GM12878 (cell line): ENCODE measurements around the gene SLC25A39. TPM values are rescaled to one million over a fixed set of nuclear protein-coding genes. Genes with fewer than 3 reads are reported as not detected.

Source experiments
- ATAC-seq: fragments of 200-7000 bp; cut with Tn5 transposase; 3 replicates; pipeline ENCODE4 v1.9.1; 2020; ENCODE audit warnings: mild to moderate bottlenecking, moderate library complexity
- BruUV-seq: library from RNA; stranded (reverse); fragments of 400-500 nt; replicated peaks from 2 replicates; lab custom pipeline; 2021; lab: Mats Ljungman, UMichigan
- CTCF ChIA-PET: fragments of 300-600 bp; sonication (Branson Sonifier 250); formaldehyde crosslinking; extraction: SDS; loops from one replicate; lab custom pipeline; 2021; ENCODE audit warnings: inconsistent platforms; lab: Yijun Ruan, JAX
- POLR2A ChIA-PET: fragments of 350-600 bp; formaldehyde crosslinking; extraction: SDS; loops from one replicate; lab custom pipeline; 2021; ENCODE audit warnings: inconsistent platforms; lab: Charles Lee
- RAD21 ChIA-PET: fragments of 300-600 bp; sonication (Branson Sonifier 250); formaldehyde crosslinking; loops from one replicate; lab custom pipeline; 2023; ENCODE audit warnings: antibody characterized with exemption; ENCODE audit not compliant: unreplicated experiment; lab: Charles Lee
- SMC1A ChIA-PET: fragments of 300-600 bp; sonication (Branson Sonifier 250); formaldehyde crosslinking; loops from one replicate; lab custom pipeline; 2023; ENCODE audit not compliant: unreplicated experiment, uncharacterized antibody; lab: Charles Lee
- DNase-seq: peaks from one replicate; pipeline ENCODE4 v3.0.0-alpha.2; 2011; ENCODE audit warnings: low read depth, low spot score
- FAIRE-seq: peaks from 3 replicates; lab custom pipeline; 2011; peaks lifted over from hg19 to GRCh38; lab: Jason Lieb, UNC
- H2AFZ ChIP-seq: 2 replicates; pipeline ENCODE4 v1.6.0; 2011; ENCODE audit warnings: low read depth, low read length, control low read depth; ENCODE audit not compliant: control insufficient read depth
- H3K27ac ChIP-seq: 2 replicates; pipeline ENCODE4 v1.5.1; 2011; ENCODE audit warnings: control low read depth; ENCODE audit not compliant: control insufficient read depth, insufficient read depth
- H3K27me3 ChIP-seq, 2 experiments: replicated peaks in 1 of 2; 2 replicates each; pipeline versions ENCODE4 v1.6.0 to v1.6.1; 2011; ENCODE audit warnings: low read length in 1 of 2; ENCODE audit not compliant: control insufficient read depth in 2 of 2, insufficient read depth in 2 of 2
- H3K36me3 ChIP-seq, 2 experiments: 2 replicates each; pipeline ENCODE4 v1.5.1; 2011; ENCODE audit warnings: low read length in 1 of 2; ENCODE audit not compliant: control insufficient read depth in 2 of 2, insufficient read depth in 2 of 2
- H3K4me1 ChIP-seq: 2 replicates; pipeline ENCODE4 v1.6.1; 2011; ENCODE audit warnings: mild to moderate bottlenecking, low read length, moderate library complexity, mixed read lengths; ENCODE audit not compliant: control insufficient read depth, insufficient read depth
- H3K4me2 ChIP-seq: 2 replicates; pipeline ENCODE4 v1.6.0; 2011; ENCODE audit warnings: control low read depth; ENCODE audit not compliant: control insufficient read depth, insufficient read depth
- H3K4me3 ChIP-seq: fragments of 200-600 bp; sonication (generic); 2 replicates; pipeline ENCODE4 v1.5.1; 2016
- H3K79me2 ChIP-seq: 2 replicates; pipeline ENCODE4 v1.6.0; 2011; ENCODE audit warnings: low read length; ENCODE audit not compliant: control insufficient read depth, insufficient read depth
- H3K9ac ChIP-seq: 2 replicates; pipeline ENCODE4 v1.8.0; 2011; ENCODE audit warnings: low read length, control low read depth, mixed read lengths; ENCODE audit not compliant: control insufficient read depth, insufficient read depth
- H3K9me3 ChIP-seq: replicated peaks from 3 replicates; pipeline ENCODE4 v1.5.1; 2011; ENCODE audit warnings: mild to moderate bottlenecking, low read length; ENCODE audit not compliant: control insufficient read depth, insufficient read depth
- H4K20me1 ChIP-seq: 2 replicates; pipeline ENCODE4 v1.6.0; 2011; ENCODE audit not compliant: control insufficient read depth, insufficient read depth
- E4F1 ChIP-seq: fragments of 450-650 bp; IDR thresholded peaks from 2 replicates; pipeline ENCODE4 v1.6.1; 2018; ENCODE audit warnings: borderline replicate concordance, mild to moderate bottlenecking; ENCODE audit not compliant: partially characterized antibody
- FOS ChIP-seq: IDR thresholded peaks from 3 replicates; pipeline ENCODE4 v1.6.1; 2011; ENCODE audit warnings: borderline replicate concordance; ENCODE audit not compliant: insufficient read length; ENCODE audit errors: extremely low read depth
- HCFC1 ChIP-seq: fragments of 150-350 bp; IDR thresholded peaks from 2 replicates; pipeline ENCODE4 v1.6.1; 2014; ENCODE audit warnings: low read length
- HDAC2 ChIP-seq: fragments of 200-600 bp; sonication (generic); IDR thresholded peaks from 2 replicates; pipeline ENCODE4 v1.6.1; 2017
- MEF2A ChIP-seq: IDR thresholded peaks from 2 replicates; pipeline ENCODE4 v1.6.1; 2011; ENCODE audit warnings: low read depth, mild to moderate bottlenecking, low read length, moderate library complexity; ENCODE audit not compliant: insufficient read depth
- MTA3 ChIP-seq: IDR thresholded peaks from 2 replicates; pipeline ENCODE4 v1.6.1; 2012; ENCODE audit warnings: low read length, inconsistent platforms, borderline replicate concordance
- NBN ChIP-seq: fragments of 450-650 bp; IDR thresholded peaks from 2 replicates; pipeline ENCODE4 v1.6.1; 2016
- NKRF ChIP-seq: fragments of 450-650 bp; conservative IDR thresholded peaks from 2 replicates; pipeline ENCODE4 v1.6.1; 2017; ENCODE audit warnings: mild to moderate bottlenecking, moderate library complexity
- NR2C2 ChIP-seq: IDR thresholded peaks from 2 replicates; pipeline ENCODE4 v1.6.1; 2011; ENCODE audit warnings: borderline replicate concordance, low read depth; ENCODE audit not compliant: control insufficient read depth, insufficient read length
- NR2F1 ChIP-seq: fragments of 450-650 bp; conservative IDR thresholded peaks from 2 replicates; pipeline ENCODE4 v1.6.1; 2017; ENCODE audit warnings: mild to moderate bottlenecking
- RCOR1 ChIP-seq: conservative IDR thresholded peaks from 2 replicates; pipeline ENCODE4 v1.6.1; 2012; ENCODE audit warnings: low read depth, low read length, improper control_type of control experiment
- RELB ChIP-seq: fragments of 450-650 bp; IDR thresholded peaks from 2 replicates; pipeline ENCODE4 v1.6.1; 2017; ENCODE audit warnings: low read depth, mild to moderate bottlenecking, moderate library complexity
- RFX5 ChIP-seq: IDR thresholded peaks from 2 replicates; pipeline ENCODE4 v1.6.1; 2011; ENCODE audit warnings: low read depth, low read length, improper control_type of control experiment
- RUNX3 ChIP-seq: IDR thresholded peaks from 2 replicates; pipeline ENCODE4 v1.6.1; 2012; ENCODE audit warnings: low read length, inconsistent platforms
- SIN3A ChIP-seq: IDR thresholded peaks from 2 replicates; pipeline ENCODE4 v1.6.1; 2012; ENCODE audit warnings: low read depth, low read length, improper control_type of control experiment
- ZNF217 ChIP-seq: fragments of 450-650 bp; IDR thresholded peaks from 2 replicates; pipeline ENCODE4 v1.6.1; 2017; ENCODE audit warnings: antibody characterized with exemption, mild to moderate bottlenecking
- ZNF622 ChIP-seq: fragments of 450-650 bp; IDR thresholded peaks from 2 replicates; pipeline ENCODE4 v1.6.1; 2017; ENCODE audit warnings: mild to moderate bottlenecking, inconsistent platforms
- WGBS: methylation state at CpG from one replicate; pipeline ENCODE4 v1.1.6; 2016; ENCODE audit warnings: low lambda C conversion rate; ENCODE audit not compliant: insufficient replicate concordance, insufficient coverage; ENCODE audit errors: missing lambda C conversion rate; 5-methylcytosine and 5-hydroxymethylcytosine counted together
- in situ Hi-C: fragments of 300-500 bp; cut with MboI; formaldehyde crosslinking; loops from 9 replicates; pipeline ENCODE4 v1.14.3; 2018; ENCODE audit warnings: mixed read lengths
- intact Hi-C: fragments of 100-400 bp; cut with micrococcal nuclease; formaldehyde crosslinking; loops from one replicate; pipeline ENCODE4 v1.14.2; 2022; ENCODE audit not compliant: unreplicated experiment
- polyA plus RNA-seq, 11 experiments: library from polyadenylated mRNA; depleted of rRNA in 4 of 11; unstranded in 6 of 11; stranded (reverse) in 5 of 11; fragments of >200 nt; fragmentation: Nextera tagmentation in 4 of 11; fragmentation: Illumina TruSeq in 1 of 11; extraction: Ambion mirVana in 4 of 11; extraction: Trizol in 1 of 11; gene quantifications; 1 replicate in 1 of 11; 2 replicates in 10 of 11; pipeline versions ENCODE4 v1.2.1 to v1.2.3, GENCODE V29; 2011 to 2016; ENCODE audit warnings: inconsistent platforms in 2 of 11, missing spikeins in 2 of 11, low read depth in 1 of 11
- total RNA-seq, 4 experiments: library from RNA; depleted of rRNA in 3 of 4; stranded (reverse); fragments of >200 nt in 3 of 4; fragmentation: Illumina TruSeq in 1 of 4; extraction: Trizol in 1 of 4; gene quantifications; 2 replicates each; pipeline versions ENCODE4 v1.2.1 to v1.2.3, GENCODE V29; 2013 to 2021
- TF ChIP-seq, protein P1 (sequence below): fragments of 450-650 bp; IDR thresholded peaks from 2 replicates; pipeline ENCODE4 v1.6.1; 2017; ENCODE audit warnings: borderline replicate concordance
- TF ChIP-seq, protein P2 (sequence below): IDR thresholded peaks from 2 replicates; pipeline ENCODE4 v1.6.1; 2011; ENCODE audit warnings: low read depth, mild to moderate bottlenecking, low read length, moderate library complexity, borderline replicate concordance; ENCODE audit errors: extremely low read depth

The SLC25A39 gene
- total and polyA plus RNA-seq, 10 of the 15 experiments (the other 5 are each of a cell fraction or from before 2014, with no cell fraction given): 3.5 to 270 (median 150) TPM

- H3K9ac ChIP-seq: no peak overlapping the region
- no peak overlapping the region for H3K4me2 ChIP-seq
- ATAC-seq (no peak), DNase-seq (no peak), FAIRE-seq (no peak)
- ChIA-PET SMC1A (interaction anchor here (0.6 to 1.0 kb wide), 2 partner anchors 52 to 90 kb away, joined by 4 read pairs; no protein-coding TSS in a partner anchor), RAD21 (no interaction called here), CTCF (interaction anchor here (0.6 to 1.6 kb wide), 2 partner anchors 13 to 52 kb away, joined by 3 read pairs; no protein-coding TSS in a partner anchor), POLR2A (interaction anchor here (0.6 kb wide), 1 partner anchor 42 kb away, joined by 3 read pairs; no protein-coding TSS in a partner anchor)
- intact Hi-C loops (no loop called here), in situ Hi-C loops (no loop called here)
- no peak for TF ChIP-seq NR2C2
- no peak for TF ChIP-seq NR2F1
- TF ChIP-seq MEF2A: no peak
- TF ChIP-seq, protein P1, sequence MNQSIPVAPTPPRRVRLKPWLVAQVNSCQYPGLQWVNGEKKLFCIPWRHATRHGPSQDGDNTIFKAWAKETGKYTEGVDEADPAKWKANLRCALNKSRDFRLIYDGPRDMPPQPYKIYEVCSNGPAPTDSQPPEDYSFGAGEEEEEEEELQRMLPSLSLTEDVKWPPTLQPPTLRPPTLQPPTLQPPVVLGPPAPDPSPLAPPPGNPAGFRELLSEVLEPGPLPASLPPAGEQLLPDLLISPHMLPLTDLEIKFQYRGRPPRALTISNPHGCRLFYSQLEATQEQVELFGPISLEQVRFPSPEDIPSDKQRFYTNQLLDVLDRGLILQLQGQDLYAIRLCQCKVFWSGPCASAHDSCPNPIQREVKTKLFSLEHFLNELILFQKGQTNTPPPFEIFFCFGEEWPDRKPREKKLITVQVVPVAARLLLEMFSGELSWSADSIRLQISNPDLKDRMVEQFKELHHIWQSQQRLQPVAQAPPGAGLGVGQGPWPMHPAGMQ: no peak
- no peak for TF ChIP-seq ZNF622
- no peak for TF ChIP-seq NKRF
- no peak for TF ChIP-seq E4F1
- TF ChIP-seq SIN3A: no peak
- TF ChIP-seq RCOR1: no peak
- TF ChIP-seq MTA3: no peak
- no peak for TF ChIP-seq RUNX3
- TF ChIP-seq RFX5: no peak
- no peak for TF ChIP-seq HCFC1
- no peak for TF ChIP-seq HDAC2
- TF ChIP-seq FOS: no peak
- no peak for TF ChIP-seq RELB
- no peak for TF ChIP-seq ZNF217
- TF ChIP-seq, protein P2, sequence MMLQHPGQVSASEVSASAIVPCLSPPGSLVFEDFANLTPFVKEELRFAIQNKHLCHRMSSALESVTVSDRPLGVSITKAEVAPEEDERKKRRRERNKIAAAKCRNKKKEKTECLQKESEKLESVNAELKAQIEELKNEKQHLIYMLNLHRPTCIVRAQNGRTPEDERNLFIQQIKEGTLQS: no peak
- TF ChIP-seq NBN: no peak
- H3K79me2 ChIP-seq: no peaks in the 10 kb centered on the region
- no peaks in the 10 kb centered on the region for H3K4me1 ChIP-seq
- H3K9me3 ChIP-seq: no peaks in the 10 kb centered on the region
- no TSS peak for BruUV-seq
- no peak overlapping the region for H2AFZ ChIP-seq
- H3K4me3 ChIP-seq: no peak overlapping the region
- H4K20me1 ChIP-seq: no peaks in the 10 kb centered on the region
- H3K36me3 ChIP-seq: no peaks in the 10 kb centered on the region
- 90% methylated on average over 5 of the region's 5 CpGs for WGBS
- H3K27me3 ChIP-seq: no peaks in the 10 kb centered on the region; a peak in 1 of 4 replicates
- no peak overlapping the region for H3K27ac ChIP-seq
Observed at GRCh38 chr17:44273607-44274006, 51.0 kb downstream of the SLC25A39 start.
